RCC 7860 (cell line): Measurements from ENCODE around the gene NUAK1.

Experiments
- DNase-seq: peaks from one replicate; pipeline ENCODE4 v3.0.0-alpha.2; 2015; ENCODE audit warnings: low spot score
- FAIRE-seq: peaks from 2 replicates; lab custom pipeline; 2012; peaks lifted over from hg19 to GRCh38; lab: Jason Lieb, UNC

Gene NUAK1

DNA sequence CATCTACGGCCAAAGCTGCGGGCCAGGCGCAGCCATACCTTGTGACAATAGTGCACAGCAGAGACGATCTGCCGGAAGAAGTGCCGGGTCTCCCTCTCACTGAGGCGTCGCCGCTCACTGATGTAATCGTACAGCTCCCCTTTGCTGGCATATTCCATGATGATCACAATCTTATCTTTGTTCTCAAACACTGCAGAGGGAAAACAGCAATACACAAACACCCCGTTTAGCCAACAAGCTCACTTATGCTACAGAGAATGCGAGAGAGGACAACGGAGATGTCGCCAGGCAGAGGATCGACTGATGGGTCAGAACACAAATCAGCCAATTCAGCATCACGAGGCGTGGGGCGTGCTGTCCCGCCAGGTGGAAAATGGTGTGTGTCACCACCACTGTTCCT, 52.1 kb downstream of the NUAK1 start:
- FAIRE-seq (no peak), DNase-seq (no peak)

DNA sequence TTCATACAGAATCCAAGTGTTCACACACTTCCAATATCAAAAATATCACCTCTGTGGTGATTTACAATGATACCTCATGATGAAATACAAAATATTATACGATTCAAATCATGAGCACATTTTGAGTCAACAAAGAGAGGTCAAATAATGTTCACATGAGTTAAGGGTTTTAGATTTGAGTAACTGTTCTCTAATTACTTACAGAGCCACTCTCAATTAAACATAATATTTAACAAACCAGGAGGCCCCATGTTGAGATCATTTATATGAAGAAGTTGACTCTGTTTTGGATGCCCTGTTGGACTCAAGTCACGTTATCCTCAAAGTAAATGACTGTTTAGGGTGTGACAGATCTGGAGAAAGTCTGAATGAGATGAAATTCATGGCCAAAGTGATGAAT, 53.5 kb downstream of the NUAK1 start:
- no peak for FAIRE-seq
- no peak for DNase-seq

DNA sequence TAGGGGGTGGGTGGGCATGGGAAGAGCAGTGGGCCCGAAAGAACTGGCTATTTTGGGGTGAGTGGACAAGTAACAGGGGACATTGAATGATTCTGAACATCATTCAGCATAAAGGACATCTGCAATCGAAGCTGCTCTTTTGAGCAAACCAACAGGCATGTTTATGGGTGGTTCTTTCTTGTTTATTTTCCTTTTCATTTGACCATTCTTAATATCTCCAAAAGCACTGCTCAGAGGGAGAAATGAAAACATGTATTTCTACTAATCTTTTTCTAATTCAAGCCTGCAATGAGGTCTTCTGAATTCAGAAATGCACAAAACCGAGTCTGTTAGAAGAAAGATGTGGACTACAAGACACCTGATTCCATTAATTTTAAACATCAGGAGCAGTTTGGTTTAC, 54.0 kb downstream of the NUAK1 start:
- DNase-seq (no peak), FAIRE-seq (no peak)

DNA sequence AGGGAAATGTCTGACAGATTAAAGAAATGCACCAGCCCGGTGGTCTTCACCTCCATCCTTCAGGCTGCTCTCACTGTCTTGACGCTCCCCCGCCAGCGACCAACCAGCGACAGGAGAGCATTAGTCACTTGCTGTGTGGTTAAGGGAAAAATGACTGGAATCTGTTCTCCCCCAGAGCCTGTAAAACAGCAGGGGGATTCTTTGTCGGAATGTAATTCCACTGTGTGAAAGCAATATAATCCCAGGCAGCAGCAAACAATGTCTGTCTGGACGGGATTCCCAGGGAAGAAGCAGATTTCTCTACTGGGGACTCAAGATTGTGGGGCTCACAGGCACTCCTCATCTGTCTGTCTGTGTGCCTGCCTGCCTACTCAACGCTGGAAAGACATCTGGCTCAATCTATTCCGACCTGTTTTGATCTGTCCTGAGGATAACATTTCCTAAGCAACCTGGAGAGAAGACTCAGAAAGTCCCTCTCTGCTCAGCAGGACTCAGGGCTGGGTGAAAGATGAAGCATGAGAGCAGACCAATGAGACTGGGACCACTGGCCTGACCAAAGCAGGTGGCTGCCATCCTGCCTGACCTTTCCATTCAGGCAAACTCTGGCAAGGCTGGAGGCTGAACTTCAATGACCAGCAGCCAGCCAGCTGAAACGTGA, 54.6 kb downstream of the NUAK1 start:
- DNase-seq (peak; percentile 92), FAIRE-seq (peak; percentile 87)

DNA sequence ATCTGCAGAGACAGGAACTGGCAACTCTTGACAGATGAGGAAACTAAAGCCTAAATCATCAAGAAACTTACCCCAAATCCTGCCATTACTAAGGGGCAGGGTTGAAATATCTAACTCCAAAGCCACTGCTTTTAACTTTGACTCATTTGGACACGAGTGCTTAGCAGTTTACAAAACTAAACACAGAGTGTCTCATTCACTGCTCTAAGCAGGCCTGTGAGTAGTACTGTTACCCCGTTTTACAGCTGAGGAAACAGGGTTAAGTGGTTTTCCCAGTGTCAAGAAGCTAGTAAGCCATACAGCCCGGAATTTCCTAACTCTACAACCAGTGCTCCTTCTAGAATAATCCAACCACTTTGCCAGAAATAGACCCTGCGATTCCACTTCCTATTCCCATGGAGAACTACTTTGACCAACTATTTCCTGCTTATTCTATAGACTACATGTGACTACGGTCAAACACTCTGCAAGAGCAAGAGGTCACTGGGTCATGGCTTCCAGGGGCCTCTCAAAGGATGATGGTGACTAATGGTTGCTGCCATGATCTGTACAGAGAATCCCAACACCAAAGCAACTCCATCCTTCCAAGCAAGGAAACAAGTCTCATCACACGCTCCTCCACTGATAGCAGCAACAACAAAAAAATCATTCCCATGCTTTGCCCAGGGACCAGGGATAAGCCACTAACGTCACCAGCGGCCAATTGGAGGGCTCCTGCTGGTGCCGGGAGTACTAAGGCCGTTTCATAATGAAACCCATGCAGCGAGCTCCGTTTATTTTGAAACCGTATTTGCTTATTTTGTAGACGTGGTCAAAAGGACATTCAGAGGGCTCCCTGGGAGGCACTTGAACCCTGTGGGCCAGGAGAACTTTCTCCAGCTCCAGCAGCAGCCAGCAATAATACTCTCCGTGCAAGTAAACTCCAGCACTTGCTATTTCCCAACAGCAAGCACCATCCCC, 56.3 kb downstream of the NUAK1 start:
- peak; percentile 49 for DNase-seq
- peak; percentile 17 for FAIRE-seq

DNA sequence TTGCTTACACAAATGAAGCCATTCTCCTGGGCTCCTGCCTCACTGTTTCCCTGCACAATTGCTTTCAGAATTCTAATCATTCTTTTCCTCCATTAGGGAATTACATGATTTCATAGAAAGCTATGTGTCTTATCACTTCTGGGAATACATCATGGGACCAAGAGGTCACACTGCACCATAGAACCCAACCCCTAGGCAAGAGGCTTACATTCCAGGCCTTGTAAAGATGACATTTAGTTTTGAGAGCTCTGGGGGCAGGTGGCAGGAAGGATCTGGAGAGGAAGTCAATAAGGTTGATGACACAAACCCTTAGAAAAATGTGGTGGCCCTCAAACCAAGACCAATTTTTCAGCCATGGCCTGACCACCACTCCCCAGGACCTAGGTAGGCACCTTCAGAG, 57.1 kb downstream of the NUAK1 start:
- peak; percentile 70 for DNase-seq
- no peak for FAIRE-seq

DNA sequence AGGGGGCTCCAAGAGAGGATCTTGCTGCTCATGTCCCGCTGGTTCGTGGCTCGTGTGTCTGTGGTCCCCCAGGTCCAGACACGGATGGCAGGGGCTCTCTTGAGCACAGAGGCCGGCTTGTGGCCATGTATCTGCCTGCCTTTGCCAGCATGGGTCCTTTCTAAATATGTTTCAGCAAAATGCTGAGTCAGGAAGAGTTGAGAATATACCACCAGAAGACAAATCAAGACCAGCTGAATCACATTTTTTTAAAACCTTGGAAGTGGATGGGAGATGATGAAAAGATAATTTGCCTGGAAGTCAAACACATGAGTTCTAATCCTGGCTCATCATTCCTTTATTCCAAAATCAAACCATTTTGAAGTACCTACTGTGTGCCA, 58.0 kb downstream of the NUAK1 start:
- DNase-seq (no peak), FAIRE-seq (no peak)

DNA sequence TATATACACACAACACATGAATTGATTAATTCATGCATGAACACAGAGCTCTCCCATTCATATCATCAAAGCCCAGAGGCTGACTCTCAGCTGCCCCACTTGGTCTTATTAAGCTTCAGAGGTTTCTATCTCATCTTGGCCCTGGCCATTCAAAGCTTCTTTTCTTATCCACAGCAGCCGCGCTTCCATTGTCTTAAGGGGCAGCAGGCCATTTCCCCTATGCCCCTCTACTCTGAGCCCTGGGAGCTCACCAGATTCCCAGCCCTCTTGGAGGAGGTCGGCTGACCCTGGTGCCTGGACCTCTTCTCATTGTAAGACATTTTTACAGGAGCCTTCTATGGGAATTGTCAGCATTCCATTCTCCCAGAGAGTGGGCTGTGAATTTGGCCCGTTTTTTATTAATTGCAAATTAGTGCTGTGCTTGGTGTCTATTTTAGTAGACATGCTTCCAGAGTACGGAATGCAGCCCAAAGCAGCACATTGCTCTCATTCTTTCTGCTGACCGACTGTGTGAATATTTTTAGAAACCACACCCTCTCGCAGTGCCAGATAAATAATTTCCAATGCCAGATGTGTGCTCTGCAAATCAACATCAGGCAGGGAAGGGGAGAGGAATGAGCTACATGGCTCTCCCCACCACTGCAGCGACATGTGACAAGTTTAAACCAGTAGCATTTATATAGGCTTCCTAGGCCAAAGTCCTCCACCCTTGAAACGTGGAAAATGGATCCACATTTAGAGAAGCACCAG, 58.5 kb downstream of the NUAK1 start:
- no peak for FAIRE-seq
- DNase-seq = no peak

DNA sequence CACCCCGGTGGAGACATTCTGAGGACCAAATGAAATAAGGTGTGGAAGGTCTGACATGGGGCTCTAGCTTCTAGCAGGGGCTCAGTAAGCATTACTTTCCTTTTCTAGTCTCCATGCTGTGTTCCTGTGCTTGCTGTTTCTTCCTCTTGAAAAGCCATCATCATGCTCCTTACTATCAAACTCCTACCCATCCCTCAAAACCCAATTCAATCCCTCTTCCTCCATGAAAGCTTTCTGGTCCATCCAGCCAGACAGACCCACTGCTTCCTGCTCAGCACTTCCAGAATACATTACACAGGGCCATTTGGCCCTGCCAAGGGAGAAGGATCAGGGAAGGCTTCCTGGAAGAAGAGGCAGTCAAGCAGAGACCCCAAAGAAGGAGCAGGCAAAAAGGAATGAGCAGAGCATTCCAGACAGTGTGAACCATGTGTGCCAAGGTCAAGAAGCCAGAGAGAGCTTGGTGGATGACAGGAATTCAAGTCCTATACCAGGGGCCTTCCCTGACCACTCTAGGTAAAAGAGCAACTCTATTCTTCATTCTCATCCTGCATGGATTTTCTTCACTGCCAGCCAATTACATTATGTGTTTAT, 59.5 kb downstream of the NUAK1 start:
- DNase-seq (peak; percentile 58), FAIRE-seq (no peak)

DNA sequence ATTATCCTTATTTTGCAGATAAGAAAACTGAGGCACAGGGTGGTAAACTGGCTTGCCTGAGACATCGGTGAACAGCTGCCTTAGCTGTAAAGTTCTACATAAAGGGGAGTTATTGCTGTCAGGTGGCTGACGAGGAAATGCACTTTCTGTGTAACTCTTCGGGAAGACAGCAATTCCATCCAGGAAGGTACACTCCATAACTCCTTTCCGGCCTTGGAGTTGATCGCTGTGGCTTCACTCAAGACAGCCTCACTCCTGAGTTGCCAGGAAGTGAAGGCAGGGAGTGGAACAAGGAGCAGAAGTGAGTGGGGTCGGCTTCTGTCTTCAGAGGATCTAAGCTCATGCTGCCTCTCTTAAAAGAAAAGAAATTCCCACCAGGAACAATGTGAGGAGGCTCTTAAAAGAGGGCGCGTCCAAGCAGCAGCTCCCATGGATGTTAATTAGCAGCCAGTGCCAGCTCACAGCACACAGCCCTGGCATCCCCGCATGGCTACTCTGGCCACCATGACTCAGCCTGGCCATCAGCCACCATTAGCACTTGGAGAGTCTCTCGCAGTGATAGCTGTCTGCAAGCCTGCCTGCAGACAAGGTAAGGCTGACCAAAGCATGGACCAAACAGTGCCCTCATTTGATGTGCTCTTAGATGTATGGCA, 60.3 kb downstream of the NUAK1 start:
- DNase-seq = peak; percentile 90
- FAIRE-seq = peak; percentile 94

DNA sequence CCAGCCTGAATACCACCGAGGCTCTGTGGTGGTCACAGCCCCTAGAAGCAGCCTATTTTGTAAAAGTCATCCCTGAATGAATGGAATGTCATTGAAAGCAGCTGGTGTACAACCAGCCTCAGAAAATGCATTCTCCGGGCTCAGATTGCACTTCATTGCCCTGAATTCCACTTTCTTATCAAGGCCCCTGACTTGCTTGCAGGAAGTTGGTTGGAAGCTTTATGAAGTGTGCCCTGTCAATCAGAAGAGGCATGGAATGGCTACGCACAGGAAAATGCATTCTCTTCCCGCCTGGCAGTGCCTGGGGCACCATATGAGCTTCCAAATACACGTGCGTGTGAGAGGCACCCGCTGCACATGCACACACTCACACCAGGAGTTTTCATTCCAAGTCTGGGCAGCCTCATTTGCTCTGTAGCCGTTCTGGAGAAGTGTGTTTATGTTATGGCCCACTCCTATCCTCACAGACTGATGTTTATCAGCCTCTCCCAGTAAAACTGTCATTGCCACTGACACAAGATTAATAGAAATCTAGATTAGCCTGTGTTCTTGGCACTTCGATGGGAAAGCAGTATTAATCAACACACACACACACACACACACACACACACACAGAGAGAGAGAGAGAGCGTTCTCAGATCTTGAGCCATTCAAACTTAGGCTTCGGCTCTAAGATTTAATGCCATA, 63.9 kb downstream of the NUAK1 start:
- peak; percentile 73 for DNase-seq
- no peak for FAIRE-seq

DNA sequence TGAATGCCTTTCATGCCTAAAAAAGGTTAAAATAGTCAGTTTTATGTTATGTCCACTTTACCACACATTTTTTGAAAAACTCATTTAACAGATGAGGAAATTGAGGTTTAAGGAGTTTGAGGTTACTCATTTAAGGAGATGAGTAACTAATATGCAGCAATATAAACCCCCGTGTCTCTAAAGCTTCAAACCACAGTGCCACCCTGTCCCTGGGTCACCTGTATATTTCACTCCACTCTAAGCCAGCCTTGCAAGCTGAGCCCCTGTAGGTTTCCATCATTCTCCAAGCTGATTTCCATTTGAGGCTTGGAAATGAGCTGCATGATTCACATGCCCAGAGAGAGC, 64.4 kb downstream of the NUAK1 start:
- DNase-seq (no peak), FAIRE-seq (peak; percentile 90)

DNA sequence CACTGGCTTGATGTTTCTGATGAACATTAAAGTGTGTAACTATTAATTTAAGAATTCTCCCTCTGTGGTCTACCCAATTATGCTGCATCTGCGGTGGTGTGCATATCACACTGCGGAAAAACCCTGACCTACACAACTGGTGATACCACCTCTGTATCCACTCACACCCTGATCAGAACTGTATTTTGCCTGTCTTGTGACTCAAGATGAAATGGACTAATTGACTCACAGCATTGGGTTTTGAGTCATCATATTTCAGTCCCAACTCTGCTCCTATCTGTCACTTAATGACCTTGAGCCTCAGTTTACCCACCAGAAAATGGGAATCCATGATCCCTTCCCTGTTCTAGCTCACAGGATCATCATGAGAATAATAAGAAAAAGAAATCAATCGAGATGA, 65.6 kb downstream of the NUAK1 start:
- FAIRE-seq (no peak), DNase-seq (peak; percentile 29)

DNA sequence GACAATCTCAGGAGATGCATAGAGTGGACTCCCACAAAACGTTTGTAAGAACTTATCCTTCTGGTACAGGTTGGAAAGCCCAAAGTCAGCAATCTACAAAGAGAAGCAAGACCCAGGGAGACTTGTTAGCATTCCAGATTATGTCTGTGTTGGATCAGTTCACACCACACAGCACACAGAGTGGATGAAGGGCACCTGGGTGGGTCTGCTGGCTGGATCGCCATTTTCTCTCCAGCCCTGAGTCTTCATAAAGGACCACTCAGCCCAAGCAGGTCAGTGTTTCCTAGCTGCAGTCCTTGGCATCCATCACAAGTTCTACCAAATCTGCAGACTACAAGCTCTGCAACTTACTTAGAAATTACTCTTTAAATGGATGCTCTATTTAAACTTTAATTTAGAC, 66.0 kb downstream of the NUAK1 start:
- DNase-seq = no peak
- FAIRE-seq = no peak

DNA sequence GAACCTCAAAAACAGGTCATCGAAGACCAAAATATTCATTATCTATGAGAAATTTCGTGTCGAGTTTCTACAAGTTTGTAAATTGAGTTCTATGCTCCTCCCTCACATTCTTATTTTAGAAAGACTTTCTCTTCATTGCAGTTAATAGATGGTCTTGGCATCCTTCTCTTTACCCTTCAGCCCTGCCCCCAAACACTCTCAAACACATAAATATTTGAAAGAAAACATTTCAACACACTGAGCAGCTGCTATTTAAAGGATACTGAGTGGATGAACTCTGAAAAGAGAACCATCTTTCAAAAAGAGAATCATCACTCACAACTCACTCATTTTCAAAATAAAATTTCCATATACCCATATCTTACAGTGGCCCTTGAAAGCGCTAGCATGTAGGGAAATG, 67.1 kb downstream of the NUAK1 start:
- DNase-seq (no peak), FAIRE-seq (no peak)

DNA sequence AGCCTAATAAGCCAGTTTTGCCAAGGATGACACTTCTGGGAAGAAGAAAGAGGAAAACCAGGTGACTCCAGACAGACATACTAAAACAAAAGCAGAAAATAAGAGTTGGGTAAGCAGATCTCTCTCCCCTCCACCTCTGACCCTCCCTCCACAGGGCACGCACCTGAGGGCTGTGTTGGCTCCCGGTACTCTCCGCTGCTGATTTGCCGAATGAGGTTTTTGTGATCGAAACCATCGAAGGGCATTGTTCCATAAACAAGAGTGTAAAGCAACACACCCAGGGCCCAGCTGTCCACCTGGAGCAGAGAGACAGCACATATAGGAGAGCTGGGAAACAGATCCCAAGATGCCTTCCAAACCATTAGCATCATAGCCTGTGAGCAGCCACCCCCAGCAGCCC, 68.1 kb downstream of the NUAK1 start:
- FAIRE-seq = no peak
- DNase-seq = no peak

DNA sequence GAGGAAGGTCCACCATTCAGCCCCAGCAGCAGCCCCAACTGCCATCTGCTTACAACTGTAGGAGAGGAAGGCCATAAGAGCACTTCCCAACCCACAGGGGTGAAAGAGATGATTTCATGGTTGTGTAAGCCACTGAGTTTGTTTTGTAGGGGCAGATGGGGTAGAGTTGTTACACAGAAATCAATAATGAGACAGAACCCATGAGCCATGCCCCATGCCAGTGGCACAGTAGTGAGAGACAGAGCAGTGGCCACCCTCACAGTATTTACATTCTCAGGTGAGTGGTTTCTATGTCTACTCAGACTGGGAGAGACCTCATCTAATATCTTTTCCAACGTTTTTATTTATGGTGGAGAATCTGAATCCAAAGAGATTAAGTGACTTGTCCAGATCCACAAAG, 68.6 kb downstream of the NUAK1 start:
- no peak for FAIRE-seq

DNA sequence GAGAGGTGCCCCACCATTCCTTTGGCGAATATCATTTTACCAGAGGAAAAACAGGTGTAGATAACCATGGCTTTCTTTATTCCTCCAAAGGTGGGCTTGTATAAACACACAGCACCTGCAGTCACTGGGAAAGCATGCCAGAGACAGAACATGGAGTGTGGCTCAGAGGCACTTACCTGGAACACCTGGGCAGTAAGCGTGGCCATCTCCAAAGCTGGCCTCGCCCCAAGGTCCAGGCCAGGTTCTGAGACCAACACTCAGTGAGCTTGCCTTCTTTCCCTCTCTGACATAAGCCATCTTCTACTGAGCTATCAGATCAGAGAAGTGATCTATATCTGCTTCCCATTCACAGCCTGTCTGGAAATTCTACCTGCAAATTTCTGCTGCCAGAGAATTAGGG, 70.5 kb downstream of the NUAK1 start:
- FAIRE-seq = no peak
- DNase-seq = no peak

More for the DNA sequence above, 68.6 kb downstream of the NUAK1 start:
- DNase-seq = no peak

DNA sequence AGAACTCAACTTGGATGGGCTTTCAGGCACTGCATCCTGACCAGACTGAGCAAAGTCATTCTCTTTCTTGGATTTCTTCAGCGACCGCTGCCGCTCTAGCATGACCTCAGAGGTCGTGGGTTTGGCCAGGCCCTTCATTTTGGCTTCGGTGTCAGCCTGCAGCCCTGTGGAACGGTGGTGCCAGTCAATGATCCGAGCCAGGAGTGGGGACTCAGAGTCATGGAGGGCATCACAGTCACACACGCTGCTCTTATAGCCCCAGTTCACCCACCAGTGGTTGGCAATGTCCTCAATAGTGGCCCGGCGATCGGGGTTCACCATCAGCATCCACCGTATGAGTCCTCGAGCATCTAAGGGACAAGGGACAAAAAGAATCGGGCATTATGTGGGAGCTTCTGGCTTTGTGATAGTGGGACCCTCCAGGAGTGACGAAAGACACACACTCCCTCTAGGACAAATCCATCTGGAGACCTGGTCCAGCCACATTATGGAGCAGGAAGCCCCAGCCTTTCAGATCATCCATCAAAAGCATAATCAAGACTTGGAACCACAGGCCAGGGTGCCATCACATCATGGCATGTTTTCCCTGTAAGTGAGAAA, 71.0 kb downstream of the NUAK1 start:
- DNase-seq (no peak), FAIRE-seq (no peak)
